HG03439 (cell line): Measurements from ENCODE around the gene MAST3.

Experiments
- ATAC-seq: cut with Tn5 transposase; IDR thresholded peaks from one replicate; pipeline ENCODE4 v1.9.1; 2021; ENCODE audit warnings: mild to moderate bottlenecking, moderate library complexity; ENCODE audit not compliant: unreplicated experiment

Gene MAST3

DNA sequence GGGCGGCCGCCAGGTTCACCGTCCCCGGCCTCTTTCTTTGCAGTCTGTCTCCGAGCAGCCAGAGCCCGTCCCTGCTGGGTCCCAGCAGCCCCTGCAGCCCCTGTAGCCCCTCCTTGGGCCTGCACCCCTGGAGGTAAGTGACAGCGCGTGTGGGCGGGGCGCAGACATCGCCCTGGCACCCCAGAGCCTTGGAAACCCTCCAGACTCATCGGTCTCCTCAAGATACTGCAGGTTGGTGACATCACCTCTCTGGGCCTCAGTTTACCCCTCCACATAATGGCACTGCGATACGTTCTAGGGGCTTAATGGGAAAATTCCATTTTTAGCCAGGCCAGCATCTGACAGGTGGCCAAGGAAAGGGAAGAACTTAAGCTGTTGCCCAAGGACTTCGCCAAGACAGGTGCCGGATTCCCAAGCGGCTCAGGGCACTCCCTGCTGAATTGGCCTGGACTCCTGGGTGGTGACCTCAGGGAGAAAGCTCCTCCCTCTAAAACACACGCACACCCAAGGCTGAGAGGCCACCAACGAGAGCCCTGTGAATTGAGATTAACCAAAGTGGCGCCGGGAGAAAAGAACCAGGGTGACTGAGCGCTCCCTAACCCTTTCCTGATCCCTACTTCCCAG lies 13.1 kb downstream of the MAST3 start:
- ATAC-seq = no peak

DNA sequence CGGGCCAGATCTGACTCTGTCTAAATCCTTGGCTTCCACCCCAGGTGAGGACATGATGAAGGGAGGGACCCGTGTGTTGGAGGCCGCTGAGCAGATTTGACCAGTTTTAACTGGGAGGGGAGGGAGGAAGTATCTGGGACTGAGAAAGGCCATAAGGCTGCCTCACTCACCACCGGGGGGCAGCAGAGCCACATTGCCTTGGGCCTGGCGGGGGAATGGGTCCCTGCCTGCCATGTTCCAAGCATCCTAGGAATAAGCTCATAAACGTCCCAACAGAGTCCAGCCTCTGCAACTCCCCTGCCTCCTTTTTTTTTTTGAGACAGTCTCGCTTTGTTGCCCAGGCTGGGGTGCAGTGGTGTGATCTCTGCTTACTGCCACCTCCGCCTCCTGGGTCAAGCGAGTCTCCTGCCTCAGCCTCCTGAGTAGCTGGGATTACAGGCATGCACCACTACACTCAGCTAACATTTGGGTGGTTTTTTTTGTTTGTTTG lies 15.5 kb downstream of the MAST3 start:
- ATAC-seq = no peak

DNA sequence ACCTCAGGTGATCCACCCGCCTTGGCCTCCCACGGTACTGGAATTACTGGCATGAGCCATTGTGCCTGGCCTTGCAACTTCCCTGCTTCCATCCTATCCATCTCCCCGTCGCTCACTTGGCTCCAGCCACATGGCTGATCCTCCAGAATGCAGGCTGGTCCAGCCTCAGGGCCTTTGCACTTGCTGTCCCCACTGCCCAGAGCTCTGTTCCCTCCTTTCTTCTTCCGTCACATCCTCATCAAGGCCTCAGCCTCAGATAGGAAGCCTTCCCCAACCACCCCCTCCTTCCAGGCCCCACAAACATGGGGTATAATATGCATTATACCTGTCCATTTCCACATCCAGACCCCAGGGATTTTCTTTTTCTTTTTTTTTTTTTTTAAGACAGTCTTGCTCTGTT lies 16.2 kb downstream of the MAST3 start:
- no peak for ATAC-seq

DNA sequence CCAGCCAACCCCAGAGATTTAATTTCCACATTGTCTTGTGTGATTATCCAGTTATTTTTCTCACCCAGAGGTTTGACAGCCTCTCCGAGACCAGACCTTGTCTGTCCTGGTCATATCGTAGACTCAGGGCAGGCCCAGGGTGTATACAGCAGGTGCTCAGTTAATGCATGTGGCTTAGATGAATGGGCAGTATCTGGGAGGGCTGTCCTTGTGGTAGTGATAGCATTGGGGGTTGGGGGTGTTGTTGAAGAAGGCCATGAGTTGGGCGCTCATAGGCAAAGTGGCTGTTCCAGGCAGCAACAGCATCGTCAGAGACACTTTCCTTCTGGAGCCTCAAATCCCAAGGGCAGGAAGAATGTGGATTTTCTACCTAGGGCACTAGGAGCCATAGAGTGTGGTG lies 16.9 kb downstream of the MAST3 start:
- no peak for ATAC-seq

DNA sequence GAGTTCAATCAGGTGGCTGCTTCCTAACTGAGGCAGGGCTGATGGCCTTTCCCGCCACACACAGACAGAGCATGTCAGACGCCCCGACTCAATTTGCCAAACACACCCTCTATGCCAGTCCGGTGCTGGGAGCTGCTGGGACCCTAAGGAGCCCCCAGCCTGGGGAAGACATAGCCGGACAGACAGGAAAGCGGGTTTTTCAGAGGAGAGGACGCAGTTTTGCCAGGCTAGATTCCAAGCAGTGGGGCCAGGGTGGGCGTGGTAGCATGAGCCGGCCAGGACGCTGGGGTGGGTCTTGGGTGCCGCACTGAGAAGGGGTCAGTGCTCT lies 19.8 kb downstream of the MAST3 start:
- no peak for ATAC-seq

DNA sequence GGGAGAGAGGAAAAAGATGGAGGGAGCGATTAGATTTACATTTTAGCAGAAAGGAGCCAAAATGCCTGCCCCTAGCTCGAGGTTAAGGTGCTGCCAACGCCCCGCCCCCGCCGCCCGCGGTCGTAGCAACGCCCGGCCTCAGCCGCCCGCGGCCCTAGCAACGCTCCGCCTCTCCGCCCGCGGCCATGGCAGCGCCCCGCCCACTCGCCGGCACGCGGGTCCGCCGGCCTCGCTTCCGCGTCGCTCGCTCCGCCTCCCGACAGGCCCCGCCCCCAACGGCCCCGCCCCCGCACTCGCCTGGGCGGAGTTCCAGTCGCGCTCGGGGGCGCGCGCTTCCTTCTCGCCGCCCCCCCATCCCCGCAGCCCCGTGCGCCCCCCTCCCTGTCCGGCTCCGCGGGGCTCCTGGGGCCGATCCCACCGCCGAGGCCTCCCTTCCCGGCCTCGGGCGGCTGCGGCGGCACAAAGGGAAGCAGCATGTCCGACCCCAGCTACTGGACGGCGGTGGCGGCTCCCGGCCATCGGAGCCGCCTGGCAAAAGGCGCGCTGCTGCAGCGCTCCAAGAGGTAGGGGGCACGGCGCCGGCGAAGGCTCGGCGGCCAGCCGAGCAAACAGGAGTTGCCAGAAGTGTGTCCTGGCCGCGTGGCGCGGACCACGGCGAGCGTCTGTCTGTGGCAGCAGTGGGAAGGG lies 20.3 kb downstream of the MAST3 start:
- ATAC-seq = peak; percentile 79

DNA sequence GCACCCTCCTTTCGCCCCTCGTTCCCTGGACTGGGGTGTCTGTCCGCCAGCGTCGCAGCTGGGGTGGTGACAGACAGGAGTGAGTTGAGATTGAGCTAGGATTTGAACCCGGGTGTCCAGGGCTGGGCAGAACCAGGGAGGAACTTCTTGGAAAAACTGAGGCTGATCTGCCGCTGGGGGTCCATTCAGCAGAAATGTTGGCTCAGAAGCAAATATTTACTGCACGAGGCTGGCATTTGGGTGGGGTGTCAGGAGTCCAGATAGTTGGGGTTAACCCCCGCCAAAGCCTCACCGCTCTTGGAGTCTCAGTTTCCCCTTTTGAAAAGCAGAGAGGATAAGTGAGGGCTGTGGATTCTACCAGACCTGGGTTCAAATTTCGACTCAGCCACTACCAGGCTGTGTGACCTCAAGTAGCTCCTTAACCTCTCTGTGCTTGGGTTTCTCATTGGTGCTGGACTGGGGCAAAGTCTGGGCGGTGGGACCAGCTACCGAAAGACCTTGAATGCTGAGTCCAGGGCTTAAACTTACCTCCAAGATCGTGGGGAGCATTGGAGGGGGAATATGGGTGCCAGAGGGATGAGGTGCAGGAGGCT lies 20.9 kb downstream of the MAST3 start:
- no peak for ATAC-seq

DNA sequence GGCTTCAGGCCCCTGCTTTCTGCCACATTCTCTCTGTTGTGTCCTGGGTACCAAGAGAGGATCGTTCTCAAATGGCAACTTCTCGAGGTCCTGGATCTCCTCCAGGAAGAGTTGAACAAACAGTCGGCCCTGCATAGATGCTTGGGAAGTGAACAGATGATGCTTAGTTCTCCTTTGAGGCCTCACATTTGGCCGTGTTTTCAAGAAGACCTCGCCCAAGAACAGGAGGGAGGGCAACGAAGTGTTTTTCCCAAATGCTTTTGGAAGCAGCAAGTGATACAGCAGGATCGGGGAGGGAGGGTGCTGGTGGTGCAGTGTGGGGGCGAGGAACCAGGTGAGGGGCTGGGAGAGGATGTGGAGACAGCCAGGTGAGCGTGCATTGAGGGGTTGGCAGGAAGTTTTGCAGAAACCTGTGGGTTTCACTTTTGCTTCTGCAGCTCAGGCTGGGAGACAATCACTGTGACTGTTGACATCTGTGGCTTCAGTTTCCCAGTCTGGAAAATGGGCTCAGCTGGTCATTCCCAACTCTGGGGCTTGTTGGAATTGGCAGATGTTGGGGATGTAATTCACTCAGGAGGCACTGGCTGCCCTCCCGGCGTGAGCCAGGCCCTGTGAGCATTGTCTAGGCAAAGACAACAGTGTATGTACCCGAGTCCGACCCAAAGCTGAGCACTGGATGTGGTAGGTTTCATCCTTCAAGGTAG lies 21.6 kb downstream of the MAST3 start:
- ATAC-seq = no peak

DNA sequence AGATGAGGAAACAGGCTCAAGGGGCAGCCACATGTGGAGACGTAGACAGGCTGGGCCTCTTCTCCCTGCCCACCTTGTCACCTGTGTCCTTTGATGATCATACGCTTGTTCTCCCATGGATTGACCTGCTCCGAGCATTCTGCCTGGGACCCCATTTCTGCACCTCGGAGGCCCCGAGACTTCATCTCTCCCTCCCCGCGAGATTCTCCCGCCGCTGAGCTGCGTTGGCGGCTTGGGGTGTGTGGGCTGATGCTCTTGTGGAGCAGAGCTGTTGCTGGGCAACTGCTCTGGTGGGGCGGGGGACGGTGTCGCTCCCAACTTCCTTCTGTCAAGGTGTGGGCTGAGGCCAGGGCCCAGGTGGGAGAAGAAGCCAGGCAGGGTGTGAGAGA lies 22.1 kb downstream of the MAST3 start:
- no peak for ATAC-seq

DNA sequence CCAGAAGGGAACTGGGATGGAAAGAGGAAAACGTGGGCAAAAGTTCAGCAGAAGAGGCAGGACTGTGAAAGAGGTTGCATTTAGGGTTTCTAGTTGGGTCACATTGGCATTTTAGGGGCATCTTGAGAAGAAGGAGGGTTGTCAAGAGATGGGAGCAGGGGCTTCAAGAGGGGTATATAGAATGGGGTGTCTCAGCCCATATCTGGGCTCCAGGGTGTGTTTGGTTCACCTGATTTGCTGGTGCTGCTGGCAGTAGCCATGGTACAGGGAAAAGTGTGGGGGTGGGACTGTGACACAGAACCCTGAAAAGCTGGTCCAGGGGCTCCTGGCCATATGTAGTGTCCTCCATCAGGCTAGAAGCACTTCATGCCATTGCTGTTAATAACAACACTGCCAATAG lies 22.5 kb downstream of the MAST3 start:
- ATAC-seq = no peak

DNA sequence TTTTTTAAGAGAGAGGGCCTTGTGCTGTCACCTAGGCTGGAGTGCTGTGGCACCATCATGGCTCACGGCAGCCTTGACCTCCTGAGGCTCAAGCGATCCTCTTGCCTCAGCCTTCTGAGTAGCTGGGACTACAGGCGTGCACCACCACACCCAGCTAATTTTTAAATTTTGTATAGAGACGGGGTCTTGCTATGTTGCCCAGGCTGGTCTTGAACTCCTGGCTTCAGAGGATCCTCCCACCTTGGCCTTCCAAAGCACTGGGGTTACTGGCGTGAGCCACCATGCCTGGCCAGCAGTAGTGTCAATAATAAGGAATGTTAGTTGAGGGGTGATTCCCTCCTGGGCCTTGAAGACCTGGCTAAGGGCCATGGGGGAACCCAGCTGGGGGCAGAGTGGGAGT lies 23.6 kb downstream of the MAST3 start:
- no peak for ATAC-seq

DNA sequence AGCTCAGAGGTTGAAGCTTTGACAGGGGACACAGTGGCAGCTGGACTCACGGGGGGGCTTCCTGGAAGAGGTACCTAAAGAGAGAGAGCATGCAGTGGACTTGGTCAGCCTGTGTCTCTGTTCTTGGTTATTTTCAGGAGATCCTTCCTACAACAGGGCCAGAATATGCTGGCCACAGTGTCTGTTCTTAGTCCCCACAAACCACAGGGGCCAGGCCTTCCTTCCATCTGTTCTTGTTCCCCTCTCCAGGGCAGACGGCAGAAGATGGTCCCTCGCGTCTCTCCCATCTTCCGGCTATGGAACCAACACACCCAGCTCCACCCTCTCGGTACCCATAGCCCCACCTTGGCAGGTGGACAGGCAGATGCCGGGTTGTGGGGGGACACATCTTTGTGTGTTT lies 24.8 kb downstream of the MAST3 start:
- ATAC-seq = no peak

DNA sequence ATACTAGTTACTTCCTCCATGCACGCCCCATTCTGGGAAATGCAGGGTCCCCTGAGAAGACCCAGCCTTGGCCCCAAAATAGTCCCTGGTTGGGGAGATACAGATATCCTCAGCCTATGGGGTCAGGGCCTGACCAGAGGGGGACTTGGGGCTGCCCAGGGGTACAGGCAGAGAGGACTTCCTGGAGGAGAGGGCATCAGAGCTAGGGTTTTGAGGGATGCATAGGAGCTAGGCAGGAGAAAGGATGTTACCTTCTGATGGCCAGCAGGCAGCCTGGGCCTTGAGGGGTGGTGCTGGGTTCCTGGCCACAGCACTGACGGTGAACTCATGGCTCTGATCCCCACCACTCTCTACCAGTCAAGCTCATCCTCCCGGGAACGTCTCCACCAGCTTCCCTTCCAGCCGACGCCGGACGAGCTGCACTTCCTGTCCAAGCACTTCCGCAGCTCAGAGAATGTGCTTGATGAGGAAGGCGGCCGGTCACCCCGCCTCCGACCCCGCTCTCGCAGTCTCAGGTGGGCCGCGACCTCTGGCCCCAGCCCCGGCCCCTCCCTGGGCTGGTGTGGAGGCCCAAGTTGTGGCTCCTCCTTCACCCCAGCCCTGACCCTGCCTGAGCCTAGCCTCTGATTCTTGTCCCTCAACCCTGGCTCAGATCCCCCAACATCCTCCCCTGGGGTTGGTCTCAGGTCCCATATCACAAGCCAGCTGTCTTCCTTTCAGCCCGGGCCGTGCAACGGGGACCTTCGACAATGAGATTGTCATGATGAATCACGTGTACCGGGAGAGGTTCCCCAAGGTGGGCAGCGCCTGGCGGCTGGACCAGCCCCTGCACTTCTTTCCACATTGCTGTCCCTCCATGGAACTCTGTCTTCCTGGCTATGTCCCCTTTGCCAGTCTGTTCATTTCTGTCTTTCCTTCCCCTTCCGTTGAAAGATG lies 25.6 kb downstream of the MAST3 start:
- ATAC-seq = no peak

DNA sequence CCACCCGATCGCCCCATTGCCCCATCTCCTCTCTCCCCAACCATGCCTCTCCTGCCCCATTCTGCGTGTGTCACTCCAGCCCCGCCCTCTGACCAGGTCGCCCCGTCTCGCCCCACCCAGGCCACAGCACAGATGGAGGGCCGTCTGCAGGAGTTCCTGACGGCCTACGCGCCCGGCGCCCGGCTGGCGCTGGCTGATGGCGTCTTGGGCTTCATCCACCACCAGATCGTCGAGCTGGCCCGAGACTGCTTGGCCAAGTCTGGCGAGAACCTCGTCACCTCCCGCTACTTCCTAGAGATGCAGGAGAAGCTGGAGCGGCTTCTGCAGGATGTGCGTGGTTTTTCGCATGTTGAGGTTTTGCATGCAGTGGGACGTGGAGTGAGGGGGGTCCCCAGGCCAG lies 26.2 kb downstream of the MAST3 start:
- ATAC-seq = no peak

DNA sequence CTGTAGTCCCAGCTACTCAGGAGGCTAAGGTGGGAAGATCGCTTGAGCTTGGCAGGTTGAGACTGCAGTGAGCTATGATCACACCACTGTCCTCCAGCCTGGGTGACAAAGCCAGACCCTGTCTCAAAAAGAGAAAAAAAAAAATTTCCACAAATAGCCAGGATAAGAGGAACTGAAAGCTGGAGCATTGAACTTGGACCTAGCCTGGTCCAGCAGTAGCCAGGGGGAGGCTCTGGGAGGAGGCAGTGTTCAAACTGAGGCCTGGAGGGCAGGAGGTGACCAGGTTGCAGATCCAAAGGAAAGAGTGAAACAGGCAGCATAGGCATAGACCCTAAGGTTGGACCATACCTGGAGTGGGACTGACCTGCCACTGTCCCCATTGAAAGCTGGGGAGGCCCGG lies 28.5 kb downstream of the MAST3 start:
- no peak for ATAC-seq

DNA sequence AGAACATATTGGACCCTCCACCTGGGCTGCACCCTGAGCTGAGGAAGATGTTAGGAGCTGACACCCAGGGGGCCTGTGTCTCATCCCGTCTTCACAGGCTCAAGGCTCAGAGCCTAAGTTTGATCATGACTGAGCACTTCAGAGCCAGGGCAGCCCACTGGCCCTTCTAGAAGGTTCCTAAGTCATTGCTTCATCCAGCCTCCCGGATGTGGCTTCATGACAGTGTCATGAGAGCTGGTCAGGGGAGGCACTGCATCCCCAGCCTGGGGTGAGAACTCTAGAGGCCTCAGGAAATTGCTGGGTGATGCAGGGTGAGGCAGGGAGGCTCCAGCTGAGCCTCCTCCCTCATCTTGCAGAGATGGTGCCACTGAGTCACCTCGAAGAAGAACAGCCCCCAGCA lies 30.5 kb downstream of the MAST3 start:
- ATAC-seq = no peak

DNA sequence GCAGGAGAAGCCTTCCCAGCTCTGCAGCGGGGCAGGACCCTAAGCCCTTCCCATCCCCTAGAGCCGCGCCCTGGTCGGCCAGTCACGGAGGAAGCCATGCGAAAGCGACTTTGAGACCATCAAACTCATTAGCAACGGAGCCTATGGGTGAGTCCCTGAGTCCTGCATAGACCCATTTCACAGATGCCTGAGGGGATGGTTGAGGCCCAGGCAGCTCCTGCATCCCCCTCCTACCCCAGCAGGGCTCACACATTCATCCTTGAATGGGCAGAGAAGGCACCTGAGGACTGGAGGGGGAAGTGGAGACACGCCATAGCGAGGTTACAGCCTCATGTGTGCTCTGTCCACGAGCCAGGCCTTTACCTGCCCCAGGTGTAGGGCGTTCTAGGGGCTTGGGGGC lies 31.2 kb downstream of the MAST3 start:
- no peak for ATAC-seq

DNA sequence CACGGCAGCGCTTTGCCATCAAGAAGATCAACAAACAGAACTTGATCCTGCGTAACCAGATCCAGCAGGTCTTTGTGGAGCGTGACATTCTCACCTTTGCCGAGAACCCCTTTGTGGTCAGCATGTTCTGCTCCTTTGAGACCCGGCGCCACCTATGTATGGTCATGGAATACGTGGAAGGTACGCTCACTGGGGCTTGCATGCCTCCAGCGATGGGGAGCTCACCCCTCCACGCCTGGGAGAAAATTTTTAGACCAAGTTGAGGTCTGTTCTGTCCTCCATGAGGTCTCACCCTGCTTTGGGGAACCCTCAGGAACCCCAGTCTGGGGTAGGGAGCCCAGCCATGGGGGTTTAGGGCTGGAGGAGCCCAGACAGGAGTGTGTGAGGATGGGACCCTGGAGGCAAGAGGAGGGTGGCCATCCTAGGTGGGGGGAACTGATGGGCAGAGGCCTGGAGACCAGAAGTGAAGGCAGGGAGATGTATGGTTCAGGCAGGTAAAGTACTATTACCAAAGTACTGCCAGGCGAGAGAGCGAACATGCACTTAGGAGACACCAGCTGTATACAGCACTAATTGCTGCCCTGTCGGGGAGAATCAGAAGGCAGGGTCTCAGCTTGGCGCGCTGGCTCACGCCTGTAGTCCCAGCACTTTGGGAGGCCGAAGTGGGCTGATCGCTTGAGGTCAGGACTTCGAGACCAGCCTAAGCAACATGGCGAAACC lies 33.1 kb downstream of the MAST3 start:
- ATAC-seq = no peak

DNA sequence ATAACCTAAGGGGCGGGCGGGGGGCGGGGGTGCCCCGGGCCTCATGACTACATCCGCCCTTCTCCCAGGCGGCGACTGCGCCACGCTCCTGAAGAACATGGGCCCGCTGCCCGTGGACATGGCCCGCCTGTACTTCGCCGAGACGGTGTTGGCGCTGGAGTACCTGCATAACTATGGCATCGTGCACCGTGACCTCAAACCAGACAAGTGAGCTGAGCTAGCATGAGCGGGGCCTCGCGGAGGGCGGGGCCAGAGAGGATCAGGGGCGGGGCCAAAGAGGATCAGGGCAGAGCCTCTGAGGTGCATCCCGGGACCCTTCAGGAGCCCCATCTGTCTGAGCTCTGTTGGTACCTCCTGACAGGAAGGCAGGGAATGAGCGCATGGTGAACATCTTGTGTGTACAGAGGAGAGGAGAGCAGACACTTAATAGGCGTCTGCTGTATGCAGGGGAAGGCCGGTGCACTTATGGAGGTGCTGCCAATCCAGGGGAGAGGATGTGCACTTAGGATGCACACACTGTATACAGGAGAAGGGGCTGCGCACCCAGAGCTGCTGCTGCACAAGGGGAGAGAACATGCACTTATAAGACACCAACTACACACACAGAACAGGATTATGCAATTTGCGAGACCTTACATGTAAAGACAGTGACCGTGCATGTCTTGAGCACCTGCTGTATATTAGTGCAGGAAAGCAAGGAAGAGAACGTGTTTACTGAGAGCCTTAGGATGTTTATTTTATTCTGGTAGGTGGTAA lies 34.4 kb downstream of the MAST3 start:
- no peak for ATAC-seq
